HepG2 (cell line): ENCODE data around the gene PMEL. TPM values are rescaled to one million over a fixed set of nuclear protein-coding genes. Genes with fewer than 3 reads are reported as not detected.

ENCODE experiments used
- ATAC-seq: fragments of 200-7000 bp; cut with Tn5 transposase; 3 replicates; pipeline ENCODE4 v1.9.1; 2020; ENCODE audit warnings: mild to moderate bottlenecking, moderate library complexity
- BruUV-seq: library from RNA; stranded (reverse); fragments of 400-500 nt; replicated peaks from 2 replicates; lab custom pipeline; 2021; lab: Mats Ljungman, UMichigan
- CTCF ChIA-PET: fragments of 300-600 bp; formaldehyde crosslinking; extraction: SDS; loops from one replicate; lab custom pipeline; 2021; ENCODE audit warnings: low total read pairs, inconsistent platforms, low intra/inter-chr PET ratio; lab: Yijun Ruan, JAX
- POLR2A ChIA-PET: fragments of 350-600 bp; sonication (Branson Sonifier 250); formaldehyde crosslinking; loops from one replicate; lab custom pipeline; 2020; ENCODE audit warnings: antibody characterized with exemption, inconsistent platforms; lab: Yijun Ruan, JAX
- DNase-seq: peaks from one replicate; pipeline ENCODE4 v3.0.0-alpha.2; 2015; ENCODE audit warnings: low spot score
- FAIRE-seq: peaks from 3 replicates; lab custom pipeline; 2011; peaks lifted over from hg19 to GRCh38; lab: Jason Lieb, UNC
- H2AFZ ChIP-seq: one replicate; pipeline ENCODE4 v1.6.1; 2011; ENCODE audit warnings: low read length, inconsistent platforms
- H3K27ac ChIP-seq: fragments of 300-600 bp; 3 replicates; pipeline ENCODE4 v1.8.0; 2011; ENCODE audit warnings: mixed run types, mild to moderate bottlenecking, mixed read lengths, low read length, inconsistent platforms; ENCODE audit not compliant: insufficient read depth; ENCODE audit errors: extremely low read length
- H3K27me3 ChIP-seq, 2 experiments: fragments of 200-600 bp in 1 of 2; 2 replicates in 1 of 2; 3 replicates in 1 of 2; pipeline versions ENCODE4 v1.6.0 to v1.8.0; 2011; ENCODE audit warnings: low read length in 2 of 2, mild to moderate bottlenecking in 2 of 2, moderate library complexity in 2 of 2, inconsistent platforms in 1 of 2; ENCODE audit not compliant: insufficient read depth in 2 of 2, control insufficient read depth in 1 of 2
- H3K36me3 ChIP-seq, 2 experiments: fragments of 200-600 bp in 1 of 2; replicated peaks in 1 of 2; 2 replicates in 1 of 2; 3 replicates in 1 of 2; pipeline versions ENCODE4 v1.5.1 to v1.8.0; 2011; ENCODE audit warnings: low read length in 2 of 2, inconsistent platforms in 1 of 2; ENCODE audit not compliant: insufficient read depth in 2 of 2, control insufficient read depth in 1 of 2
- H3K4me1 ChIP-seq: 2 replicates; pipeline ENCODE4 v1.5.1; 2012; ENCODE audit warnings: low read length, inconsistent platforms; ENCODE audit not compliant: insufficient read depth
- H3K4me2 ChIP-seq: 2 replicates; pipeline ENCODE4 v1.6.0; 2011; ENCODE audit warnings: low read depth, low read length, inconsistent platforms
- H3K4me3 ChIP-seq, 3 experiments: fragments of 200-600 bp in 1 of 3; sonication (generic), shearing (Covaris generic) in 1 of 3; replicated peaks in 1 of 3; 2 replicates each; pipeline ENCODE4 v1.5.1; 2011 to 2016; ENCODE audit warnings: low read length in 3 of 3, inconsistent platforms in 2 of 3, low read depth in 2 of 3, mild to moderate bottlenecking in 2 of 3, control low read depth in 1 of 3, mixed read lengths in 1 of 3; ENCODE audit not compliant: insufficient read depth in 1 of 3
- H3K79me2 ChIP-seq: one replicate; pipeline ENCODE4 v1.6.1; 2011; ENCODE audit warnings: low read length, inconsistent platforms; ENCODE audit not compliant: insufficient read depth
- H3K9ac ChIP-seq: 2 replicates; pipeline ENCODE4 v1.6.0; 2011; ENCODE audit warnings: mild to moderate bottlenecking, low read depth, low read length, inconsistent platforms; ENCODE audit not compliant: insufficient read depth
- H3K9me3 ChIP-seq: 2 replicates; pipeline ENCODE4 v1.5.1; 2012; ENCODE audit warnings: mild to moderate bottlenecking, low read length
- H4K20me1 ChIP-seq: 2 replicates; pipeline ENCODE4 v1.6.0; 2011; ENCODE audit warnings: inconsistent platforms, mild to moderate bottlenecking, low read length, moderate library complexity; ENCODE audit not compliant: insufficient read depth
- BORCS8-MEF2B ChIP-seq: sonication (generic); formaldehyde crosslinking; IDR thresholded peaks from 2 replicates; pipeline ENCODE4 v1.8.0; 2022; ENCODE audit warnings: mild to moderate bottlenecking, missing genetic modification reagents
- CEBPG ChIP-seq: IDR thresholded peaks from 2 replicates; pipeline ENCODE4 v1.6.1; 2016
- GABPA ChIP-seq, 2 experiments: IDR thresholded peaks; 2 replicates each; pipeline ENCODE4 v1.6.1; 2011 to 2016; ENCODE audit warnings: low read depth in 2 of 2, low read length in 1 of 2, missing biosample characterization in 1 of 2, missing genetic modification characterization in 1 of 2
- IRF1 ChIP-seq: sonication (generic); formaldehyde crosslinking; IDR thresholded peaks from 2 replicates; pipeline ENCODE4 v1.4.0; 2020; ENCODE audit warnings: low read depth, mild to moderate bottlenecking, missing genetic modification reagents
- PATZ1 ChIP-seq: sonication (generic); formaldehyde crosslinking; IDR thresholded peaks from 2 replicates; pipeline ENCODE4 v1.4.0; 2020; ENCODE audit warnings: missing genetic modification reagents
- PAXIP1 ChIP-seq: sonication (generic); formaldehyde crosslinking; conservative IDR thresholded peaks from 2 replicates; pipeline ENCODE4 v1.4.0; 2020; ENCODE audit warnings: mild to moderate bottlenecking, missing genetic modification reagents, moderate library complexity
- SOX5 ChIP-seq: IDR thresholded peaks from 2 replicates; pipeline ENCODE4 v1.6.1; 2016; ENCODE audit warnings: borderline replicate concordance
- SOX6 ChIP-seq, 2 experiments: fragments of 450-650 bp in 1 of 2; sonication (generic) in 1 of 2; formaldehyde crosslinking in 1 of 2; IDR thresholded peaks; 2 replicates each; pipeline versions ENCODE4 v1.4.0 to v1.6.1; 2017 to 2020; ENCODE audit warnings: antibody characterized with exemption in 1 of 2, mild to moderate bottlenecking in 1 of 2, missing genetic modification reagents in 1 of 2
- ZBTB34 ChIP-seq: sonication (generic); formaldehyde crosslinking; IDR thresholded peaks from 2 replicates; pipeline ENCODE4 v1.8.0; 2022; ENCODE audit warnings: mild to moderate bottlenecking, missing genetic modification reagents
- ZNF354B ChIP-seq: sonication (generic); formaldehyde crosslinking; IDR thresholded peaks from 2 replicates; pipeline ENCODE4 v1.8.0; 2022; ENCODE audit warnings: mild to moderate bottlenecking, missing genetic modification reagents
- ZNF616 ChIP-seq: sonication (generic); formaldehyde crosslinking; IDR thresholded peaks from 2 replicates; pipeline ENCODE4 v1.5.0; 2020; ENCODE audit warnings: low read depth, mild to moderate bottlenecking, missing genetic modification reagents
- ZNF770 ChIP-seq: sonication (generic); formaldehyde crosslinking; IDR thresholded peaks from 2 replicates; pipeline ENCODE4 v1.5.0; 2020; ENCODE audit warnings: mild to moderate bottlenecking, missing genetic modification reagents
- ZNF850 ChIP-seq: sonication (generic); formaldehyde crosslinking; conservative IDR thresholded peaks from 2 replicates; pipeline ENCODE4 v1.9.0; 2021; ENCODE audit warnings: mild to moderate bottlenecking, missing genetic modification reagents
- WGBS: methylation state at CpG from one replicate; pipeline ENCODE4 v1.1.6; 2017; ENCODE audit warnings: low lambda C conversion rate; 5-methylcytosine and 5-hydroxymethylcytosine counted together
- in situ Hi-C: cut with HindIII; loops from 2 replicates; pipeline ENCODE4 v1.10.0; 2017; ENCODE audit warnings: low pct_unique_long_range_greater_than_20kb; ENCODE audit not compliant: extremely low pct_ligation_motif_present
- intact Hi-C: fragments of 100-400 bp; cut with micrococcal nuclease; formaldehyde crosslinking; loops from one replicate; pipeline ENCODE4 v1.10.0; 2022; ENCODE audit not compliant: unreplicated experiment
- polyA plus RNA-seq, 8 experiments: library from polyadenylated mRNA; depleted of rRNA in 3 of 8; stranded (reverse) in 7 of 8; unstranded in 1 of 8; fragments of >200 nt; fragmentation: Illumina TruSeq in 4 of 8; extraction: Trizol in 4 of 8; gene quantifications; 2 replicates each; pipeline versions ENCODE4 v1.2.1 to v1.2.3, GENCODE V29; 2011 to 2016; ENCODE audit warnings: low read depth in 4 of 8, missing spikeins in 1 of 8, mixed read lengths in 1 of 8; ENCODE audit not compliant: insufficient read depth in 1 of 8
- total RNA-seq, 5 experiments: library from RNA; depleted of rRNA; stranded (reverse); fragments of >200 nt; fragmentation: Illumina TruSeq; extraction: Trizol; gene quantifications; 2 replicates each; pipeline ENCODE4 v1.2.3, GENCODE V29; 2016; ENCODE audit warnings: low read depth in 1 of 5

Gene PMEL
- total and polyA plus RNA-seq, 2 of the 13 experiments (the other 11 are each of a cell fraction or from before 2014, with no cell fraction given): 0.49 to 3.3 TPM

- H3K4me3 ChIP-seq: peak overlapping the region; percentile 22 to 45 (median 44); a peak in 5 of 6 replicates
- ATAC-seq (no peak), FAIRE-seq (no peak), DNase-seq (no peak)
- peak overlapping the region; percentile 38 for H3K27ac ChIP-seq
- H3K27me3 ChIP-seq: peaks cover 0 to 11% of the 10 kb centered on the region in 2 experiments; a peak in 1 of 5 replicates
- H3K79me2 ChIP-seq: peaks cover 33% of the 10 kb centered on the region
- no peaks in the 10 kb centered on the region; a peak in 2 of 5 replicates for H3K36me3 ChIP-seq
- intact Hi-C loops: no loop called here
- H4K20me1 ChIP-seq: peaks cover 9% of the 10 kb centered on the region; the same call in 1 of the 2 replicates
- POLR2A ChIA-PET: interaction anchor here (0.7 to 10.5 kb wide), 7 partner anchors 29 to 229 kb away, joined by 3 to 108 read pairs (median 20); partner anchors contain the start of genes DNAJC14, MYL6, ORMDL2 and RAB5B
- H3K4me1 ChIP-seq: peaks cover 63% of the 10 kb centered on the region
- peak overlapping the region; percentile 97 for H3K4me2 ChIP-seq
- in situ Hi-C loops: loop anchor here (5.0 kb wide), 1 partner anchor 97 kb away; no protein-coding TSS in a partner anchor
- no peak overlapping the region for H2AFZ ChIP-seq
- CTCF ChIA-PET: no interaction called here
- BruUV-seq: no TSS peak
- peak overlapping the region; percentile 19; the same call in 1 of the 2 replicates for H3K9ac ChIP-seq
- no peaks in the 10 kb centered on the region for H3K9me3 ChIP-seq
- 18% methylated on average over 8 of the region's 8 CpGs for WGBS
- TF ChIP-seq BORCS8-MEF2B (CRISPR knock-in tag): no peak
- peak; percentile 71 for TF ChIP-seq PATZ1 (CRISPR knock-in tag)
- TF ChIP-seq ZNF354B: no peak
- no peak for TF ChIP-seq IRF1
- no peak for TF ChIP-seq ZNF770 (CRISPR knock-in tag)
- no peak for TF ChIP-seq SOX6 (IDR thresholded peaks at IDR 0.05)
- TF ChIP-seq SOX6 (CRISPR knock-in tag; IDR thresholded peaks at IDR 0.05): 0 out of 2 replicates have a peak, but pooled peaks have one; percentile 4
- TF ChIP-seq SOX5 (CRISPR knock-in tag): peak; percentile 13; the same call in 1 of the 2 replicates
- 0 out of 2 replicates have a peak, but pooled peaks have one; percentile 3 for TF ChIP-seq PAXIP1
- no peak for TF ChIP-seq ZNF850 (CRISPR knock-in tag)
- no peak for TF ChIP-seq CEBPG (CRISPR knock-in tag)
- no peak for TF ChIP-seq ZBTB34 (CRISPR knock-in tag)
- TF ChIP-seq ZNF616 (CRISPR knock-in tag): no peak
- no peak for TF ChIP-seq GABPA (IDR thresholded peaks at IDR 0.05; ENCODE audit: low read depth, low read length)
- peak; percentile 64 for TF ChIP-seq GABPA (CRISPR knock-in tag; IDR thresholded peaks at IDR 0.05; ENCODE audit: low read depth)
Measured at GRCh38 chr12:55929306-55929791, 36.5 kb downstream of the PMEL start.
